K562 (cell line): ENCODE data around the gene PLEKHM2. TPM values are rescaled to one million over a fixed set of nuclear protein-coding genes. Genes with fewer than 3 reads are reported as not detected.

Source experiments
- ATAC-seq: fragments of 200-7000 bp; cut with Tn5 transposase; 3 replicates; pipeline ENCODE4 v1.9.1; 2020; ENCODE audit warnings: moderate library complexity
- BruUV-seq: library from RNA; stranded (reverse); fragments of 400-500 nt; replicated peaks from 2 replicates; lab custom pipeline; 2021; lab: Mats Ljungman, UMichigan
- CTCF ChIA-PET: fragments of 300-600 bp; formaldehyde crosslinking; extraction: SDS; loops from one replicate; lab custom pipeline; 2021; ENCODE audit warnings: low intra/inter-chr PET ratio; lab: Yijun Ruan, JAX
- POLR2A ChIA-PET: fragments of 300-600, 350-650 bp; sonication (Branson Sonifier 250); formaldehyde crosslinking; extraction: SDS; loops from one replicate; lab custom pipeline; 2021; ENCODE audit warnings: antibody characterized with exemption, inconsistent platforms; lab: Yijun Ruan, JAX
- DNase-seq, 4 experiments: peaks; one replicate each; pipeline versions ENCODE4 v3.0.0 to v3.0.0-alpha.2; 2011 to 2018; ENCODE audit warnings: low spot score in 3 of 4, mixed read lengths in 3 of 4; ENCODE audit errors: extremely low read depth in 1 of 4
- FAIRE-seq: peaks from 2 replicates; lab custom pipeline; 2011; peaks lifted over from hg19 to GRCh38; lab: Jason Lieb, UNC
- H2AFZ ChIP-seq: 2 replicates; pipeline ENCODE4 v1.6.0; 2011; ENCODE audit warnings: low read depth, low read length, control low read depth, inconsistent platforms
- H3K27ac ChIP-seq: fragments of 200-600 bp; 3 replicates; pipeline ENCODE4 v1.8.0; 2011; ENCODE audit warnings: low read depth, mild to moderate bottlenecking, control low read depth, inconsistent platforms, low read length, moderate library complexity, mixed read lengths; ENCODE audit errors: extremely low read depth
- H3K27me3 ChIP-seq, 2 experiments: fragments of 300-600 bp in 1 of 2; 2 replicates in 1 of 2; 3 replicates in 1 of 2; pipeline versions ENCODE4 v1.6.0 to v1.8.0; 2011; ENCODE audit warnings: inconsistent platforms in 2 of 2, low read length in 2 of 2, mild to moderate bottlenecking in 1 of 2, mixed read lengths in 1 of 2, moderate library complexity in 1 of 2; ENCODE audit not compliant: control insufficient read depth in 2 of 2, insufficient read depth in 2 of 2
- H3K36me3 ChIP-seq: fragments of 300-600 bp; 3 replicates; pipeline ENCODE4 v1.8.0; 2011; ENCODE audit warnings: mild to moderate bottlenecking, low read length, inconsistent platforms; ENCODE audit not compliant: control insufficient read depth, insufficient read depth
- H3K4me1 ChIP-seq, 2 experiments: fragments of 200-600 bp in 1 of 2; replicated peaks in 1 of 2; 2 replicates in 1 of 2; 3 replicates in 1 of 2; pipeline versions ENCODE4 v1.5.1 to v1.8.0; 2011; ENCODE audit warnings: inconsistent platforms in 2 of 2, low read length in 2 of 2, mild to moderate bottlenecking in 1 of 2, mixed read lengths in 1 of 2, moderate library complexity in 1 of 2; ENCODE audit not compliant: control insufficient read depth in 2 of 2, insufficient read depth in 2 of 2
- H3K4me2 ChIP-seq: 2 replicates; pipeline ENCODE4 v1.6.1; 2011; ENCODE audit warnings: low read length, control low read depth, inconsistent platforms, mixed read lengths; ENCODE audit not compliant: insufficient read depth
- H3K4me3 ChIP-seq: fragments of 200-600 bp; sonication (generic), shearing (Covaris generic); 2 replicates; pipeline ENCODE4 v1.5.1; 2016; ENCODE audit warnings: control low read depth, inconsistent platforms
- H3K79me2 ChIP-seq: fragments of 200-600 bp; 3 replicates; pipeline ENCODE4 v1.8.0; 2011; ENCODE audit warnings: low read length, inconsistent platforms; ENCODE audit not compliant: control insufficient read depth, insufficient read depth
- H3K9ac ChIP-seq, 2 experiments: 2 replicates each; pipeline versions ENCODE4 v1.6.0 to v1.6.1; 2011; ENCODE audit warnings: low read depth in 2 of 2, low read length in 2 of 2, control low read depth in 1 of 2, inconsistent platforms in 1 of 2, mild to moderate bottlenecking in 1 of 2, mixed read lengths in 1 of 2; ENCODE audit not compliant: insufficient read depth in 1 of 2
- H3K9me1 ChIP-seq: one replicate; pipeline ENCODE4 v1.6.0; 2011; ENCODE audit warnings: inconsistent platforms, mild to moderate bottlenecking, low read length, moderate library complexity; ENCODE audit not compliant: control insufficient read depth, insufficient read depth
- H3K9me3 ChIP-seq: replicated peaks from 2 replicates; pipeline ENCODE4 v1.5.1; 2011; ENCODE audit warnings: low read depth, low read length, inconsistent platforms; ENCODE audit not compliant: control insufficient read depth, insufficient read depth
- H4K20me1 ChIP-seq: replicated peaks from 2 replicates; pipeline ENCODE4 v1.6.1; 2011; ENCODE audit warnings: low read length, inconsistent platforms, mixed read lengths; ENCODE audit not compliant: control insufficient read depth, insufficient read depth
- ATF2 ChIP-seq: sonication (generic); formaldehyde crosslinking; IDR thresholded peaks from 2 replicates; pipeline ENCODE4 v1.8.1; 2022; ENCODE audit warnings: missing genetic modification reagents
- KDM4B ChIP-seq, 2 experiments: fragments of 450-650 bp in 1 of 2; sonication (generic) in 1 of 2; IDR thresholded peaks; 2 replicates each; pipeline ENCODE4 v1.6.1; 2016 to 2017; ENCODE audit warnings: borderline replicate concordance in 2 of 2, antibody characterized with exemption in 1 of 2, low read depth in 1 of 2, mild to moderate bottlenecking in 1 of 2
- POLR2AphosphoS5 ChIP-seq: IDR thresholded peaks from 2 replicates; pipeline ENCODE4 v1.6.1; 2011; ENCODE audit warnings: mild to moderate bottlenecking, low read depth, low read length, moderate library complexity; ENCODE audit not compliant: control insufficient read depth, insufficient read depth
- POLR2G ChIP-seq: fragments of 200-400 bp; formaldehyde crosslinking; IDR thresholded peaks from 2 replicates; pipeline ENCODE4 v1.6.1; 2017; ENCODE audit warnings: low read depth, mild to moderate bottlenecking, antibody characterized with exemption, low read length, moderate library complexity
- WGBS: fragments of 100-300 bp; shearing (Covaris generic); methylation state at CpG from one replicate; pipeline ENCODE4 v1.1.6; 2016; ENCODE audit warnings: low coverage, mixed read lengths; ENCODE audit not compliant: insufficient coverage; ENCODE audit errors: missing lambda C conversion rate; 5-methylcytosine and 5-hydroxymethylcytosine counted together
- in situ Hi-C: fragments of 300-500 bp; cut with MboI; formaldehyde crosslinking; loops from 4 replicates; pipeline ENCODE4 v1.15.0; 2018; ENCODE audit warnings: inconsistent platforms, mixed read lengths
- intact Hi-C: fragments of 100-400 bp; cut with micrococcal nuclease; formaldehyde crosslinking; loops from 2 replicates; pipeline ENCODE4 v1.14.2; 2022
- polyA plus RNA-seq, 8 experiments: library from polyadenylated mRNA; depleted of rRNA in 4 of 8; stranded (reverse) in 5 of 8; unstranded in 3 of 8; fragments of >200 nt; fragmentation: Nextera tagmentation in 2 of 8; fragmentation: Illumina TruSeq in 1 of 8; extraction: Ambion mirVana in 2 of 8; extraction: Trizol in 1 of 8; gene quantifications; 2 replicates each; pipeline versions ENCODE4 v1.2.1 to v1.2.3, GENCODE V29; 2011 to 2014; ENCODE audit warnings: inconsistent platforms in 1 of 8, missing spikeins in 1 of 8
- total RNA-seq, 7 experiments: library from RNA; depleted of rRNA in 6 of 7; stranded (reverse); fragments of >200 nt in 6 of 7; fragmentation: Illumina TruSeq in 2 of 7; extraction: Trizol in 2 of 7; gene quantifications; 2 replicates each; pipeline versions ENCODE4 v1.2.1 to v1.2.3, GENCODE V29; 2011 to 2021; ENCODE audit warnings: low replicate concordance in 1 of 7

The PLEKHM2 gene
- total and polyA plus RNA-seq, 9 of the 15 experiments (the other 6 are each of a cell fraction or from before 2014, with no cell fraction given), result 0.27 to 63.7 (median 33.2) TPM

GRCh38 chr1:15734296-15734695, 50.2 kb downstream of the PLEKHM2 start:
- FAIRE-seq, result no peak
- ATAC-seq, result no peak
- in situ Hi-C loops, result no loop called here
- H3K9ac ChIP-seq, result no peak overlapping the region; a peak in 1 of 4 replicates
- 75% methylated on average over 11 of the region's 13 CpGs for WGBS
- no peak overlapping the region for H3K27ac ChIP-seq
- no peaks in the 10 kb centered on the region; the same call in 1 of the 2 replicates for H4K20me1 ChIP-seq
- H3K27me3 ChIP-seq, result no peaks in the 10 kb centered on the region
- TF ChIP-seq POLR2AphosphoS5, result 0 out of 2 replicates have a peak, but pooled peaks have one; percentile 12
- TF ChIP-seq POLR2G, result 0 out of 2 replicates have a peak, but pooled peaks have one; percentile 1
- no peak for TF ChIP-seq ATF2
- TF ChIP-seq KDM4B (IDR thresholded peaks at IDR 0.05; ENCODE audit: borderline replicate concordance in 2 of 2, low read depth in 1 of 2), result no peak
- BruUV-seq, result no TSS peak
- H3K4me3 ChIP-seq, result no peak overlapping the region
- H2AFZ ChIP-seq, result no peak overlapping the region
- H3K9me1 ChIP-seq, result no peaks in the 10 kb centered on the region
- CTCF ChIA-PET, result no interaction called here
- POLR2A ChIA-PET, result interaction anchor here (0.5 to 1.0 kb wide), 3 partner anchors 12 to 282 kb away, joined by 3 read pairs; no protein-coding TSS in a partner anchor
- H3K79me2 ChIP-seq, result no peaks in the 10 kb centered on the region
- DNase-seq, result no peak
- peaks cover 0 to 67% of the 10 kb centered on the region in 2 experiments; a peak in 2 of 5 replicates for H3K4me1 ChIP-seq
- H3K9me3 ChIP-seq, result no peaks in the 10 kb centered on the region
- H3K36me3 ChIP-seq, result peaks cover 51% of the 10 kb centered on the region; the same call in 2 of the 3 replicates
- H3K4me2 ChIP-seq, result no peak overlapping the region
- intact Hi-C loops, result no loop called here
